Liver (tissue), 9 donors: ENCODE data around the gene TSGA10IP. TPM values are rescaled to one million over a fixed set of nuclear protein-coding genes. Genes with fewer than 3 reads are reported as not detected.

ENCODE experiments used
- DNase-seq: peaks from one replicate; pipeline ENCODE4 v3.0.0-alpha.2; 2017; ENCODE audit warnings: low spot score
- H3K27ac ChIP-seq, 2 donors: one replicate each; pipeline ENCODE4 v1.7.0; 2013; ENCODE audit warnings: inconsistent platforms in 2 of 2, low read length in 2 of 2, control low read depth in 1 of 2, low read depth in 1 of 2, mild to moderate bottlenecking in 1 of 2
- H3K27me3 ChIP-seq, 4 donors: one replicate each; pipeline versions ENCODE4 v1.6.1 to v1.7.0; 2013; ENCODE audit warnings: low read length in 3 of 4, inconsistent platforms in 1 of 4, mild to moderate bottlenecking in 1 of 4, moderate library complexity in 1 of 4; ENCODE audit not compliant: control insufficient read depth in 4 of 4, insufficient read depth in 4 of 4
- H3K36me3 ChIP-seq, 4 donors: one replicate each; pipeline versions ENCODE4 v1.6.1 to v1.7.0; 2013; ENCODE audit warnings: low read length in 3 of 4, mild to moderate bottlenecking in 3 of 4, low read depth in 1 of 4, moderate library complexity in 1 of 4; ENCODE audit not compliant: control insufficient read depth in 4 of 4, insufficient read depth in 3 of 4
- H3K4me1 ChIP-seq, 4 donors: one replicate each; pipeline versions ENCODE4 v1.6.1 to v1.7.0; 2013; ENCODE audit warnings: low read length in 3 of 4, mild to moderate bottlenecking in 3 of 4, moderate library complexity in 1 of 4; ENCODE audit not compliant: control insufficient read depth in 4 of 4, insufficient read depth in 4 of 4
- H3K4me3 ChIP-seq, 3 donors: one replicate each; pipeline versions ENCODE4 v1.6.1 to v1.7.0; 2013; ENCODE audit warnings: low read length in 3 of 3, control low read depth in 1 of 3, low read depth in 1 of 3, mild to moderate bottlenecking in 1 of 3
- H3K9ac ChIP-seq, 2 donors: one replicate each; pipeline ENCODE4 v1.7.0; 2013; ENCODE audit warnings: low read length in 2 of 2, mild to moderate bottlenecking in 2 of 2, moderate library complexity in 2 of 2, control low read depth in 1 of 2, low read depth in 1 of 2
- H3K9me3 ChIP-seq, 4 donors: one replicate each; pipeline versions ENCODE4 v1.6.1 to v1.7.0; 2013; ENCODE audit warnings: low read length in 3 of 4; ENCODE audit not compliant: control insufficient read depth in 4 of 4
- CTCF ChIP-seq: fragments of 150-350 bp; IDR thresholded peaks from 2 replicates; pipeline ENCODE4 v1.5.1; 2017; ENCODE audit warnings: improper control_type of control experiment, low read depth, low read length; ENCODE audit not compliant: missing input control
- EGR1 ChIP-seq, 2 donors: IDR thresholded peaks; 2 replicates each; pipeline ENCODE4 v1.6.1; 2016 to 2018; ENCODE audit warnings: antibody characterized with exemption in 2 of 2, low read depth in 2 of 2
- FOXA1 ChIP-seq: IDR thresholded peaks from 2 replicates; pipeline ENCODE4 v1.6.1; 2016; ENCODE audit warnings: antibody characterized with exemption
- FOXA2 ChIP-seq: IDR thresholded peaks from 2 replicates; pipeline ENCODE4 v1.6.1; 2016; ENCODE audit warnings: antibody characterized with exemption
- GABPA ChIP-seq, 2 donors: IDR thresholded peaks in 1 of 2; conservative IDR thresholded peaks in 1 of 2; 2 replicates each; pipeline ENCODE4 v1.6.1; 2016; ENCODE audit warnings: antibody characterized with exemption in 2 of 2, mild to moderate bottlenecking in 1 of 2, moderate library complexity in 1 of 2
- HNF4G ChIP-seq: IDR thresholded peaks from 2 replicates; pipeline ENCODE4 v1.6.1; 2016; ENCODE audit warnings: antibody characterized with exemption
- JUND ChIP-seq, 2 donors: IDR thresholded peaks; 2 replicates each; pipeline ENCODE4 v1.6.1; 2016; ENCODE audit warnings: antibody characterized with exemption in 2 of 2
- NR2F2 ChIP-seq: IDR thresholded peaks from 2 replicates; pipeline ENCODE4 v1.6.1; 2016; ENCODE audit warnings: antibody characterized with exemption
- RAD21 ChIP-seq, 2 donors: IDR thresholded peaks; 2 replicates each; pipeline ENCODE4 v1.6.1; 2016; ENCODE audit warnings: antibody characterized with exemption in 2 of 2, mild to moderate bottlenecking in 2 of 2
- REST ChIP-seq: IDR thresholded peaks from 2 replicates; pipeline ENCODE4 v1.6.1; 2016; ENCODE audit warnings: antibody characterized with exemption, mild to moderate bottlenecking
- RXRA ChIP-seq, 2 donors: IDR thresholded peaks; 2 replicates each; pipeline ENCODE4 v1.6.1; 2017 to 2018; ENCODE audit warnings: antibody characterized with exemption in 2 of 2, mild to moderate bottlenecking in 1 of 2
- SP1 ChIP-seq: IDR thresholded peaks from 2 replicates; pipeline ENCODE4 v1.6.1; 2018; ENCODE audit warnings: antibody characterized with exemption, mild to moderate bottlenecking
- TAF1 ChIP-seq: conservative IDR thresholded peaks from 2 replicates; pipeline ENCODE4 v1.6.1; 2016; ENCODE audit warnings: antibody characterized with exemption, mild to moderate bottlenecking
- YY1 ChIP-seq: IDR thresholded peaks from 2 replicates; pipeline ENCODE4 v1.6.1; 2016; ENCODE audit warnings: antibody characterized with exemption, mild to moderate bottlenecking
- ZBTB33 ChIP-seq: IDR thresholded peaks from 2 replicates; pipeline ENCODE4 v1.6.1; 2016; ENCODE audit warnings: antibody characterized with exemption
- WGBS: extraction: QIAGEN DNeasy Blood & Tissue Kit; methylation state at CpG from one replicate; pipeline ENCODE4 v1.1.7; 2013; 5-methylcytosine and 5-hydroxymethylcytosine counted together
- polyA plus RNA-seq, 2 donors: library from polyadenylated mRNA; stranded (reverse) in 1 of 2; unstranded in 1 of 2; fragments of 200-250 nt in 1 of 2; fragments of >200 nt in 1 of 2; fragmentation: Nextera tagmentation in 1 of 2; extraction: Ambion mirVana in 1 of 2; gene quantifications; one replicate each; pipeline versions ENCODE4 v1.2.1 to v1.2.3, GENCODE V29; 2013 to 2015
- total RNA-seq, 2 donors: library from RNA; depleted of rRNA; stranded (reverse); fragments of >200 nt; gene quantifications; one replicate each; pipeline ENCODE4 v1.2.3, GENCODE V29; 2014
- TF ChIP-seq, protein P1 (sequence below): IDR thresholded peaks from 2 replicates; pipeline ENCODE4 v1.6.1; 2016; ENCODE audit warnings: antibody characterized with exemption
- TF ChIP-seq, protein P2 (sequence below): IDR thresholded peaks from 2 replicates; pipeline ENCODE4 v1.6.1; 2016; ENCODE audit warnings: antibody characterized with exemption
- donor health status: healthy.
- donor health status: healthy.
- donor health status: healthy.
- donor health status: healthy.
- donor health status: healthy.

The TSGA10IP gene
- total and polyA plus RNA-seq, 4 donors = 0.02 TPM; not detected in 3

- no peak for TF ChIP-seq REST
- TF ChIP-seq JUND (IDR thresholded peaks at IDR 0.05) = no peak
- TF ChIP-seq YY1 = no peak
Measured at GRCh38 chr11:65921876-65922275, 23.4 kb upstream of the TSGA10IP start (continued).

GRCh38 chr11:65922565-65922964 lies 22.7 kb upstream of the TSGA10IP start:
- DNase-seq = no peak
- no peak overlapping the region for H3K4me3 ChIP-seq
- peaks cover 0 to 9% (median 4%) of the 10 kb centered on the region in 4 donors for H3K36me3 ChIP-seq
- no peaks in the 10 kb centered on the region for H3K27me3 ChIP-seq
- peaks cover 7 to 21% (median 16%) of the 10 kb centered on the region in 4 donors for H3K4me1 ChIP-seq
- TF ChIP-seq JUND (IDR thresholded peaks at IDR 0.05) (no peak), NR2F2 (no peak), FOXA1 (no peak), GABPA (IDR thresholded peaks at IDR 0.05 in 1 of 2, conservative IDR thresholded peaks at IDR 0.05 in 1 of 2) (no peak), ZBTB33 (no peak), RXRA (IDR thresholded peaks at IDR 0.05) (no peak), TAF1 (no peak)
- H3K9ac ChIP-seq = no peak overlapping the region
- H3K9me3 ChIP-seq = no peaks in the 10 kb centered on the region
- H3K27ac ChIP-seq = no peak overlapping the region
- 83% methylated on average over 3 of the region's 3 CpGs for WGBS

GRCh38 chr11:65925397-65925796 lies 19.9 kb upstream of the TSGA10IP start:
- H3K27me3 ChIP-seq = no peaks in the 10 kb centered on the region
- DNase-seq = no peak
- H3K9ac ChIP-seq = no peak overlapping the region
- H3K9me3 ChIP-seq = no peaks in the 10 kb centered on the region
- 60% methylated on average over 2 of the region's 2 CpGs for WGBS
- peaks cover 0 to 9% (median 4%) of the 10 kb centered on the region in 4 donors for H3K36me3 ChIP-seq
- no peak overlapping the region for H3K4me3 ChIP-seq
- peaks cover 3 to 8% (median 4%) of the 10 kb centered on the region in 4 donors for H3K4me1 ChIP-seq
- H3K27ac ChIP-seq = no peak overlapping the region
- no peak for TF ChIP-seq GABPA (IDR thresholded peaks at IDR 0.05 in 1 of 2, conservative IDR thresholded peaks at IDR 0.05 in 1 of 2)
- no peak for TF ChIP-seq YY1
- no peak for TF ChIP-seq SP1
- no peak for TF ChIP-seq TAF1
- TF ChIP-seq ZBTB33 = no peak
- no peak for TF ChIP-seq CTCF
- no peak for TF ChIP-seq FOXA1
- no peak for TF ChIP-seq RXRA (IDR thresholded peaks at IDR 0.05)
- no peak for TF ChIP-seq FOXA2
- no peak for TF ChIP-seq RAD21 (IDR thresholded peaks at IDR 0.05)
- TF ChIP-seq, protein P1, sequence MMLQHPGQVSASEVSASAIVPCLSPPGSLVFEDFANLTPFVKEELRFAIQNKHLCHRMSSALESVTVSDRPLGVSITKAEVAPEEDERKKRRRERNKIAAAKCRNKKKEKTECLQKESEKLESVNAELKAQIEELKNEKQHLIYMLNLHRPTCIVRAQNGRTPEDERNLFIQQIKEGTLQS = no peak
- TF ChIP-seq HNF4G = no peak
- no peak for TF ChIP-seq NR2F2
- TF ChIP-seq, protein P2, sequence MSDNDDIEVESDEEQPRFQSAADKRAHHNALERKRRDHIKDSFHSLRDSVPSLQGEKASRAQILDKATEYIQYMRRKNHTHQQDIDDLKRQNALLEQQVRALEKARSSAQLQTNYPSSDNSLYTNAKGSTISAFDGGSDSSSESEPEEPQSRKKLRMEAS = no peak
- TF ChIP-seq REST = no peak
- no peak for TF ChIP-seq EGR1 (IDR thresholded peaks at IDR 0.05; ENCODE audit: low read depth in 2 of 2)
